Muscle of leg (tissue), 16 donors: ENCODE data around the gene SPRR2A. TPM values are rescaled to one million over a fixed set of nuclear protein-coding genes. Genes with fewer than 3 reads are reported as not detected.
A peak's percentile ranks its signal among the peaks of the same experiment; 100 is the strongest.

Source experiments
- DNase-seq: peaks from one replicate; pipeline ENCODE4 v3.0.0; 2013
- H3K27ac ChIP-seq: one replicate; pipeline ENCODE4 v1.5.1; 2013; ENCODE audit warnings: mild to moderate bottlenecking, low read length, control low read depth
- H3K27me3 ChIP-seq: one replicate; pipeline ENCODE4 v1.6.1; 2013; ENCODE audit warnings: low read length; ENCODE audit not compliant: control insufficient read depth, insufficient read depth
- H3K36me3 ChIP-seq: one replicate; pipeline ENCODE4 v1.6.1; 2013; ENCODE audit warnings: low read length; ENCODE audit not compliant: control insufficient read depth, insufficient read depth
- H3K4me1 ChIP-seq: one replicate; pipeline ENCODE4 v1.6.1; 2013; ENCODE audit warnings: low read length; ENCODE audit not compliant: control insufficient read depth, insufficient read depth
- H3K4me3 ChIP-seq: one replicate; pipeline ENCODE4 v1.5.1; 2013; ENCODE audit warnings: low read length, control low read depth
- H3K9me3 ChIP-seq: replicated peaks from 2 replicates; pipeline ENCODE4 v1.6.1; 2013; ENCODE audit warnings: low read depth, low read length; ENCODE audit not compliant: control insufficient read depth
- WGBS: methylation state at CpG from one replicate; pipeline ENCODE4 v1.1.5; 2013; ENCODE audit warnings: missing lambda C conversion rate; ENCODE audit not compliant: insufficient coverage; 5-methylcytosine and 5-hydroxymethylcytosine counted together
- long read RNA-seq, 11 donors: transcript quantifications; one replicate each; lab custom pipeline, GENCODE V29; 2026
- polyA plus RNA-seq, 8 donors: library from polyadenylated mRNA; unstranded; fragments of 120-200 nt; gene quantifications; one replicate each; pipeline versions ENCODE4 v1.2.1 to v1.2.3, GENCODE V29; 2013; ENCODE audit warnings: inconsistent platforms in 1 of 8, low replicate concordance in 1 of 8; ENCODE audit not compliant: insufficient read length in 8 of 8, insufficient read depth in 1 of 8
- total RNA-seq: library from RNA; stranded (reverse); fragments of 120-200 nt; gene quantifications from one replicate; pipeline ENCODE4 v1.2.4, GENCODE V29; 2013

Gene SPRR2A
- total RNA-seq: not detected
- polyA plus RNA-seq: not detected
- long read RNA-seq, donor 1: 0 reads
- long read RNA-seq, donor 2: 0 reads
- long read RNA-seq, donor 3: 0 reads
- long read RNA-seq, donor 4: 0 reads
- long read RNA-seq, donor 5: 0 reads
- long read RNA-seq, donor 6: 0 reads
- long read RNA-seq, donor 7: 0 reads
- long read RNA-seq, donor 8: 0 reads
- long read RNA-seq, donor 9: 0 reads
- long read RNA-seq, donor 10: 0 reads
- long read RNA-seq, donor 11: 0 reads

DNA sequence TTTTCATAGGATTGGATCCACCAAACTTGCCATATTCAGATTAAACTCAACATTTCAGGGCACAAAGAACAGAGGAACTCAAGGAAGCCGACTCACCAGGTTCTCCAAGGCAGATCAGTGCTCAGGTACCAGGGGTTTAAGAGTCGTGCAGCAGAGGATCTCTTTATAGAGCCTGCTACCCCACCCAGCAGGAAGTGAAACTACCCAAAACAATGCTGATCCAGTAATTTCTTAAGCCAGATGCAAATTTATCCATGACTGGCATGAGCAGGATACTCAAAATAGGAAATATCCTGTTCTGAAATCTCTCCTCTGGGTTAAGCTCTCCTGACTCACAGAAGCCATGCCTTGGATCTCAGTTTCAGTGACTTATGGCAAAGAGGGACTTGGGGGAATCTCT, at the start of gene SPRR2A:
SPRR2A (minus strand) TSS at position 138 of the 400 bp plus-strand sequence. CDS start 777 bp downstream, outside the sequence.
- Histone ChIP-seq H3K4me1 (no peaks in the 10 kb centered on the region), H3K4me3 (no peak within 1 kb of the TSS), H3K27me3 (no peaks in the 10 kb centered on the region), H3K36me3 (no peaks in the 10 kb centered on the region), H3K9me3 (no peaks in the 10 kb centered on the region), H3K27ac (no peak within 1 kb of the TSS)
- DNase-seq: no peak
- 83% methylated on average over 1 of the region's 2 CpGs for WGBS

- no peaks in the 10 kb centered on the region for H3K4me1 ChIP-seq
- WGBS: no CpG with 5 or more reads among the region's 5 CpGs
Observed at GRCh38 chr1:153100245-153100644, 42.9 kb upstream of the SPRR2A start.

DNA sequence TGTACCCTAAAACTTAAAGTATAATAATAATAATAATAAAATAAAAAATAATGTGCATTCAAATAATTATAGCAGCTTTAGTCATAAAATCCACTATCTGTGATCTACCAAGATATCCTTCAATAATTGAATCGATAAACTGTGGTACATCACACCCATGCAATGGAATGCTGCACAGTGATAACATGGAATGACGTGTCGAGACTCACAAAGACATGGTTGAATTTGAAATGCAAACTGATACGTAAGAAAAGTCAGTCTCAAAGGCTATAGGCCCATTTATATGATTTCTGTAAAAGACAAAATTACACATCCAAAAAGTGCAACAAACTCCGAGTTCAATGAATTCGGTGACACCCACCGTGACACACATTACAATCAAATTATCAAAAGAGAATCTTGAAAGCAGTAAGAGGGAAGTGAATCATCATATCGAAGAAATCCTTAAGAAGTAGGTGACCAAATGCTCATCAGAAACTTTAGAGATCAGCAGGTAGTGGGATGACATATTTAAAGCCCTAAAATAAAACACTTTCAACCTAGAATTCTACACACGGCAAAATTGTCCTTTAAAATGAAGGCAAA, 42.2 kb upstream of the SPRR2A start:
- WGBS: no CpG with 5 or more reads among the region's 9 CpGs

More at GRCh38 chr1:153100245-153100644, 42.9 kb upstream of the SPRR2A start:
- Histone ChIP-seq H3K36me3 (no peaks in the 10 kb centered on the region), H3K27ac (no peak overlapping the region), H3K4me3 (no peak overlapping the region), H3K9me3 (no peaks in the 10 kb centered on the region), H3K27me3 (no peaks in the 10 kb centered on the region)
- no peak for DNase-seq

DNA sequence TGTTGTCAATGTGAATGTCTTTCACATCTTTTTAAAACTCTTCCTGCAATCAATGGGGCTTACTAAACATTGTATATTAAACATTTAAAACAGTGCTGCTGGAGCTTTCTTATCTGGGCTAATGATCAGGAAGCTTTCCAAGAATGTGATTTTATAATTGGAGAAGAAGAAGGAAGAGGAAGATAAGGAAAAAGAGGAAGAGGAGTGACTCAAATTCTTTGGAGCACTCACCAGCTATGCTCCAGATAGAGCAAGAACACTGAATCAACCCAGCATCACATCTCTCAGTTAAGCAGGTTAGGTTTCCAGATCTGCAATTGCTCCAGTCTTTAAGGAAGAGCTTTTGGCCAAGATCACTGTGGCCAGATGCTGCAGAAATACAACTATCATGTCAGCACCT, 38.5 kb upstream of the SPRR2A start:
- no peaks in the 10 kb centered on the region for H3K27me3 ChIP-seq
- DNase-seq: no peak
- H3K36me3 ChIP-seq: no peaks in the 10 kb centered on the region
- no peaks in the 10 kb centered on the region for H3K4me1 ChIP-seq
- no peak overlapping the region for H3K4me3 ChIP-seq
- H3K27ac ChIP-seq: no peak overlapping the region
- H3K9me3 ChIP-seq: no peaks in the 10 kb centered on the region

More for the DNA sequence above, 42.2 kb upstream of the SPRR2A start:
- H3K27ac ChIP-seq: no peak overlapping the region
- H3K4me1 ChIP-seq: no peaks in the 10 kb centered on the region
- H3K36me3 ChIP-seq: no peaks in the 10 kb centered on the region
- DNase-seq: no peak
- no peaks in the 10 kb centered on the region for H3K27me3 ChIP-seq
- no peaks in the 10 kb centered on the region for H3K9me3 ChIP-seq
- H3K4me3 ChIP-seq: no peak overlapping the region

DNA sequence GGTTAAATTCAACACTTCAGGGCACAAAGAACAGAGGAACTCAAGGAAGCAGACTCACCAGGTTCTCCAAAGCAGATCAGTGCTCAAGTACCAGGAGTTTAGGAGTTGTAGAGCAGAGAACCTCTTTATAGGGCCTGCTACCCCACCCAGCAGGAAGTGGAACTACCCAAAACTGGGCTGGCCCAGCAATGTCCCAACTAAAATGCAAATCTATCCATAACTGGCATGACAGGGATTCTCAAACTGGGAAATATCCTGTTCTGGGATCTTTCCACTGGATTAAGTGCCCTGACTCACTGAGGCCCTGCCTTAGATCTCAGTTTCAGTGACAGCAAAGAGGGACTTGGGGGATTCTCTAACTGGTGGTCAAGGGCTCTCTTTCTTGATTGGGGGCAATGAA, 37.1 kb upstream of the SPRR2A start, which contains the start of gene SPRR2E:
SPRR2E (minus strand) TSS at position 101 of the 400 bp plus-strand sequence. CDS start 775 bp downstream, outside the sequence.
- no peaks in the 10 kb centered on the region for H3K9me3 ChIP-seq
- no peaks in the 10 kb centered on the region for H3K27me3 ChIP-seq
- no peak within 1 kb of the TSS for H3K4me3 ChIP-seq
- H3K4me1 ChIP-seq: no peaks in the 10 kb centered on the region
- no peak within 1 kb of the TSS for H3K27ac ChIP-seq
- DNase-seq: no peak
- no peaks in the 10 kb centered on the region for H3K36me3 ChIP-seq

- H3K27ac ChIP-seq: no peak overlapping the region
- peak; percentile 11 for DNase-seq
- H3K27me3 ChIP-seq: no peaks in the 10 kb centered on the region
- H3K36me3 ChIP-seq: no peaks in the 10 kb centered on the region
- no peaks in the 10 kb centered on the region for H3K4me1 ChIP-seq
- no peaks in the 10 kb centered on the region for H3K9me3 ChIP-seq
- 67% methylated on average over 1 of the region's 1 CpG for WGBS
- no peak overlapping the region for H3K4me3 ChIP-seq
Observed at GRCh38 chr1:153087652-153088051, 30.3 kb upstream of the SPRR2A start.

DNA sequence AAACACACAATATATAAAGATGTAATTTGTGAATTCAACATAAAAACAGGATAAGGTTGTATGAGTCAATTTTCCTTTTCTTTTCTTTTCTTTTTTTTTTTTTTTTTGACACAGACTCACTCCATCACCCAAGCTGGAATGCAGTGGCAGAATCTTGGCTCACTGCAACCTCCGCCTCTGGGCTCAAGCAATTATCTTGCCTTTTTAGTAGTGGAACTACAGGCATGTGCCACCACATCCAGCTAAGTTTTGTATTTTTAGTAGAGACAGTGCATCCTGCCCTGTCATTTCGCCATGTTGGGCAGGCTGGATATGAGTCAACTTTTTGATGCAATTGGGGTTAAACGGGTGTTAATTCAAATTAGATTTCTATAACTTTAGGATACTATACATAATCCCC, 24.4 kb upstream of the SPRR2A start:
- no peaks in the 10 kb centered on the region for H3K9me3 ChIP-seq
- no peak overlapping the region for H3K27ac ChIP-seq
- H3K4me1 ChIP-seq: no peaks in the 10 kb centered on the region
- no CpG with 5 or more reads among the region's 3 CpGs for WGBS
- no peak for DNase-seq
- no peaks in the 10 kb centered on the region for H3K27me3 ChIP-seq
- H3K36me3 ChIP-seq: no peaks in the 10 kb centered on the region
- no peak overlapping the region for H3K4me3 ChIP-seq

DNA sequence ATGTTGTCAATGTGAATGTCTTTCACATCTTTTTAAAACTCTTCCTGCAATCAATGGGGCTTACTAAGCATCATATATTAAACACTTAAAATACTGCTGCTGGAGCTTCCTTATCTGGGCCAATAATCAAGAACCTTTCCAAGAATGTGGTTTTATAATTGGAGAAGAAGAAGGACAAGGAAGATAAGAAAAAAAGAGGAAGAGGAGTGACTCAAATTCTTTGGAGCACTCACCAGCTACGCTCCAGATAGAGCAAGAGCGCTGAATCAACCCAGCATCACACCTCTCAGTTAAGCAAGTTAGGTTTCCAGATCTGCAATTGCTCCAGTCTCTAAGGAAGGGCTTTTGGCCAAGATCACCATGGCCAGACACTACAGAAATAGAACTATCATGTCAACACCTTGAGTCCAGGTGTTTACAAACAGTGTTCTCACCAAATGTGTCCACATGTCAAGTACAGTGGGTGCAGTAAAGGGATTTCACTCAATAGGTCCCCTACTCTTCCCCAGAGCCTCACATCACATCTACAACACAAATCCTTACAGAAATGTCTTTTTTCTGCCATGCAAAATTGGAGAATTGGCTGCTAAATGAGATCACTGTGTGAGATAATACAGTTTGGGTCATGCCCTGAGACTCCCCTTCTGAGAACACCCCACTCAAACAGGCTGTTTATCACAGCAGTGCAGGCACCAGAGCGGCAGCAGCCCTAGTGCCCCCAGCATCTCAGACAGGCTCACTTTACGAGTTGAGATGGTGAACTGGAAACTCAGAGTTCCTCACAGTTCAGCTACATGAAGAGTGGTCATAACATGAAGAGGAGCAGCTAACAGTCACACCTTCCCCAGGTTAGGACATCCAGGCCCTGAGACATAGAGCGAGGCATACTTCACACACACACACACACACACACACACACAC, 15.8 kb upstream of the SPRR2A start:
- H3K4me1 ChIP-seq: no peaks in the 10 kb centered on the region
- DNase-seq: no peak
- WGBS: no CpG with 5 or more reads among the region's 5 CpGs
- no peaks in the 10 kb centered on the region for H3K27me3 ChIP-seq
- no peak overlapping the region for H3K27ac ChIP-seq
- H3K4me3 ChIP-seq: no peak overlapping the region
- H3K9me3 ChIP-seq: no peaks in the 10 kb centered on the region
- no peaks in the 10 kb centered on the region for H3K36me3 ChIP-seq

GRCh38 chr1:153071511-153071910, 14.2 kb upstream of the SPRR2A start, which contains the start of gene SPRR2B:
TSS of gene SPRR2B (minus strand) at chr1:153071611. CDS start at chr1:153070839, 772 bp downstream.
- 100% methylated on average over 1 of the region's 2 CpGs for WGBS
- Histone ChIP-seq H3K4me1 (no peaks in the 10 kb centered on the region), H3K36me3 (no peaks in the 10 kb centered on the region), H3K4me3 (no peak within 1 kb of the TSS), H3K27ac (no peak within 1 kb of the TSS), H3K9me3 (no peaks in the 10 kb centered on the region), H3K27me3 (no peaks in the 10 kb centered on the region)
- DNase-seq: no peak

- H3K9me3 ChIP-seq: no peaks in the 10 kb centered on the region
- H3K4me1 ChIP-seq: no peaks in the 10 kb centered on the region
- no CpG with 5 or more reads among the region's 2 CpGs for WGBS
- no peak for DNase-seq
- H3K4me3 ChIP-seq: no peak overlapping the region
- no peaks in the 10 kb centered on the region for H3K36me3 ChIP-seq
- H3K27me3 ChIP-seq: no peaks in the 10 kb centered on the region
- no peak overlapping the region for H3K27ac ChIP-seq
Observed at GRCh38 chr1:153070243-153070642, 12.9 kb upstream of the SPRR2A start.
